Measurements from ENCODE around the gene LGALS4.

The LGALS4 gene

GRCh38 chr19:38840583-38840968, 27.8 kb upstream of the LGALS4 start:
- TF ChIP-seq, protein P1, sequence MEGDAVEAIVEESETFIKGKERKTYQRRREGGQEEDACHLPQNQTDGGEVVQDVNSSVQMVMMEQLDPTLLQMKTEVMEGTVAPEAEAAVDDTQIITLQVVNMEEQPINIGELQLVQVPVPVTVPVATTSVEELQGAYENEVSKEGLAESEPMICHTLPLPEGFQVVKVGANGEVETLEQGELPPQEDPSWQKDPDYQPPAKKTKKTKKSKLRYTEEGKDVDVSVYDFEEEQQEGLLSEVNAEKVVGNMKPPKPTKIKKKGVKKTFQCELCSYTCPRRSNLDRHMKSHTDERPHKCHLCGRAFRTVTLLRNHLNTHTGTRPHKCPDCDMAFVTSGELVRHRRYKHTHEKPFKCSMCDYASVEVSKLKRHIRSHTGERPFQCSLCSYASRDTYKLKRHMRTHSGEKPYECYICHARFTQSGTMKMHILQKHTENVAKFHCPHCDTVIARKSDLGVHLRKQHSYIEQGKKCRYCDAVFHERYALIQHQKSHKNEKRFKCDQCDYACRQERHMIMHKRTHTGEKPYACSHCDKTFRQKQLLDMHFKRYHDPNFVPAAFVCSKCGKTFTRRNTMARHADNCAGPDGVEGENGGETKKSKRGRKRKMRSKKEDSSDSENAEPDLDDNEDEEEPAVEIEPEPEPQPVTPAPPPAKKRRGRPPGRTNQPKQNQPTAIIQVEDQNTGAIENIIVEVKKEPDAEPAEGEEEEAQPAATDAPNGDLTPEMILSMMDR (conservative IDR thresholded peaks at IDR 0.05) = no peak
- no peak for TF ChIP-seq ZFX (IDR thresholded peaks at IDR 0.05)
- peak overlapping the region; percentile 98 for H3K27ac ChIP-seq

DNA sequence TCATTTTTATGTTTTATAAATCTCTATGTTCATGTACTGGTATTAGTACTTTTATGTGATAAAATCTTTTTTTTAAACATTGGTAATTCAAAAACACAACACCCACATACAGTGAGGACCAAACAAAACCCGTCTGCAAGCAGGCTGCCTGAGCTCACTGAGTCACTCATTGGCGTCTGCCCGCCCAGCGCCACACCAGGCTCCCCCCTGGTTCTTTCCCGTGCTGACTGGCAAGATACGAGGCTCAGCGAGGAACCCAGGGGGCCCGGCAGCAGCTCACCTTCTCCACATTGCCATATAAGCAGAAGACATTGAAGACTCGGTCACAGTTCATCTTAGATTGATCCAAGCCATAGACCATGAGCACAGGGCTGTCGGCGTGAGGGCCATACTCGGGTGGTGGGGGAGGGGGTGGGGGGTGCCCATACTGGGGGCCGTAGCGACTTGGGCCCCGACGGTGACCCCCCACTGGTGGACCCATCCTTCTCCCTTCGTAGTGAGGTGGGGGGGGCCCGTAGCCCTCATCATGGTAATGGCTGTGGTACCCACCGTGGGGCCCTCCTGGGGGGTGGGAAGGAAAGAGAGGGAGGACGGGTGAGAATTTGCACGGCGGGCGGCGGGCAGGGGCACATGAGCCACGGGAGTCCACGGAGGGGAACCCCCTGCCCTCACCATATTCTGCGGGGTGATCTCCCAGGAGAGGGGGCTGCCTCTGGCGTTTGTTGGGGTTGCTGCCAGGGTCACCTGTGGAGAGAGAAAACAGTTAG, 27.3 kb upstream of the LGALS4 start:
- H3K27ac ChIP-seq = peak overlapping the region; percentile 98
- TF ChIP-seq, protein P1 (conservative IDR thresholded peaks at IDR 0.05) = no peak
- TF ChIP-seq ZFX (IDR thresholded peaks at IDR 0.05) = no peak

- H3K27ac ChIP-seq = peak overlapping the region; percentile 98
- no peak for TF ChIP-seq ZFX (IDR thresholded peaks at IDR 0.05)
- TF ChIP-seq, protein P1 (conservative IDR thresholded peaks at IDR 0.05) = no peak
Measured at GRCh38 chr19:38838986-38839761, 26.4 kb upstream of the LGALS4 start.

DNA sequence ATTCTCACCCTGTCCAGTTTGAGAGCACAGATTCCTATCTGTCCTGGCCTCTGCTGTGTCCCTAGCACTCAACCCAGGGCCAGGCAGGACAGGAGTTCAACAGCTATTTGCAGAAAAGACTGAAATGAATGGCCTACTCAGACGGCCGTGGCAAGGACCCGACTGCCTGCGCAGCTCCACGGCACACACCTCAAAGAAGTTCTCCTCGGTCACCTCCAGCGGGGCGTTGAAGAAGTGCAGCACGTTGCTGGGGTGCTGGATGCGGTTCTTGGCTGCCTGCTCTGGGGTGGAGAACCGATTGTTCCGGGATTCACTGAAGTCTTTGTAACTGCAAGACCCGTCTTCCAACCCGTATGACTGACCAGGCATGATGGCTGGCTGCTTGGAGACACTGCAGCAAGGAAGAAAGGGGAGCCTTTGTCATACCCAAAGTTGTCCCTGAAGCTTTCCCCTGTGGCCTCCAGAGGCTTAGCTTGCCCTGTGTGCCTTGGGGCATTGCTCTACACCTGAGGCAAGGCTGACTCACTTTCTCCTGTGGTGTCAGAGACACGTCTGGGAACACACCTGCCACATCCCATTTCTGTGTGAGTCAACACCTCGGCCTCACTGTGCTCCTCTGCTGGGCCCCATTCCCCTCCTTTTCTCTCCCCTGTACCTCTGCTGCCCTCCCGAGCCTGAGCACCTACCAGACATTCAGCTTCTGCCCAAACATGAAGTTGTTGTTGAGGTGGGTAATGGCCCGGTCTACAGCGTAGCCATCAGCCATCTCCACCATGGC, 25.7 kb upstream of the LGALS4 start:
- peak overlapping the region; percentile 98 for H3K27ac ChIP-seq
- no peak for TF ChIP-seq ZFX (IDR thresholded peaks at IDR 0.05)
- TF ChIP-seq, protein P1 (conservative IDR thresholded peaks at IDR 0.05) = no peak; the same call in 1 of the 2 replicates

DNA sequence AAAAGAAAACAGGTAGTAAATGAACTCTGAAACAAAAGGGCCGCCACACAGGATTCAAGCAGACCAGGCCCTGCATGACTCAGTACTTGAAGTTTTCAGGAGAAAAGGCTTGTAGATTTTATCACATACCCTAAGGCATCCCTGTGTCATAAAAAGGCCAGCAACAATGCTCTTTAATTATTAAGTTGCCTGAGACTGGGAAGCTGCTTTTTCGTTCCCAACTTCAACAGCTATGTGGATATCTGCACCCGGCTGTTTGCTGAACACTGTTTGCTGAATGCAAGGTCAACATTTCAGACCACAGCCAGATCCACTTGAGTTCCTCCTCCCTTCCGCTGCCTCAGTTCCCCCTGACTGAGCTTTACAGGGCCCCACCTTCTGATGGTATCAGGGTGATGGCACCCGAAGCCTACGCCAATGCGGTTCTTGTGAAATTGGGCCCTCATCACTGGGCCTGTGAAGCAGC, 24.9 kb upstream of the LGALS4 start:
- peak overlapping the region; percentile 98 for H3K27ac ChIP-seq
- TF ChIP-seq, protein P1 (conservative IDR thresholded peaks at IDR 0.05) = no peak
- TF ChIP-seq ZFX (IDR thresholded peaks at IDR 0.05) = no peak

DNA sequence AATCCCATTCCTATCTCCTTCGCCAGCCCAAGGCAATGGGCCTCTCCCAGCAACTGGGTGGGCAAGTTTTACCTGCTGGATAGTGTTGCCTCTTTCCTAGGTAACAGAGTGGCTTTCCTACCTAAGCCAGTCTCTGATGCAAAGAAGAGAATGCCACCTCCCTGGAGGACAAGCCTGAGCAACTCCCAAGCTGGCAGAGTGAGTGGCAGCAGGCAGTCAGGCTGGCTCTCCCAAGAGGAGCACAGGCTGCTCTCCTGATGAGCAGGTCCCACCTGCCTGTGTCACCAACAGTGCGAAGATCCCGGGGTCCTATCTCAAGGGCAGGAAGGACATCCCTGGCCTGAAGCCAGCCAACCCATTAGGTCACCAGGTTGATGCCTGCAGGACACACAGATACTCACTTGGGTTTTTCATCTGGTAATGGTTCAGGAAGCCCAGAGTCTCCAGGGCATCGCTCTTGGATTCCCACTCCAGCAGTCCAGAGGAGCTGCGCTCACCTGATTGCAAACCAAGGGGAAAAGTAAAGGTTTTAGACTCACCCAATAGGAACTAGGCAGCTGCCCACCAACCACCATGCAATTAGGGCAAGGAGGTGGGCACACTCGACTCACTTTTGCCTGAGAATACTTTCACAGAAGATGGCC, 24.4 kb upstream of the LGALS4 start:
- H3K27ac ChIP-seq = peak overlapping the region; percentile 98
- no peak for TF ChIP-seq ZFX (IDR thresholded peaks at IDR 0.05)
- TF ChIP-seq, protein P1 (conservative IDR thresholded peaks at IDR 0.05) = no peak

Measured in C4-2B (cell line).